Measurements from ENCODE around the gene SLC50A1. TPM values are rescaled to one million over a fixed set of nuclear protein-coding genes. Genes with fewer than 3 reads are reported as not detected.

SLC50A1 gene
- total RNA-seq, 1 experiment from 2014 or later: 24.9 TPM

DNA sequence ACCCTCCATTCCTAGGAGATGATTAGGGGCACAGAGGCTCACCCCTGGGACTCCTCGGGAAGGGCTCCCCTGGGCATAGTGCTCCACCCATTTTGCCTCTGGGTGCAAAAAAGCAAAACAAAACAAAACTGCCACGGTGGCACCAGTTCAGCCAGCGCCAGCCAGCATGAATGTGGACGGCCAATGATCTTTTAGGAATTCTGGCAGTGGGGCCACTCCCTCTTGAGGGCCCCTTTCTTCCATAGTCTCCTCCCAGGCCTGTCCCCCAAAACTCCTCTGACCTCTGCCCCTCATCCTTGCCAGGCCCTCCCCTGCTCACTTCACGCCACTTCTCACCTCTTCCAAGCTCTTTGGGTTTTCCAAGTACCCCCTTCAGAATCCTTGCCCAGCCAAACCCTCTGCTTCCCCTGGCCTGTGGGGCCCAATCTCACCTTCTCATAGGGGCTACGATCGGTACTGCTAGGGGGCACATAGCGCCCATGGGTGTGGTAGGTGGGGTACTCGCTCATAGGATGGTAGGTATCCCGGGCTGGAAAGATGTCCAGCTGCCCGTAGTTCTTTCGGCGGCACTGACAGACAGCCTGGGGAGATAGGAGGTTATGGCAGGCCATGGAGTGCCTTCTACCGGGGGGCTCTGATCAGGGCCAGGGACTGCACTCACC lies 51.3 kb downstream of the SLC50A1 start:
- H4K91ac ChIP-seq (ENCODE audit: insufficient read length, low read depth, low read length): no peak overlapping the region
- H4K8ac ChIP-seq (replicated peaks; ENCODE audit: insufficient read length, low read depth, low read length): no peak overlapping the region
- peak overlapping the region; percentile 17 to 76 (median 32); a peak in 4 of 7 replicates for H3K27ac Mint-ChIP-seq
- H3K23ac ChIP-seq (ENCODE audit: insufficient read length, low read depth, low read length): no peak overlapping the region
- peaks cover 0 to 2% of the 10 kb centered on the region in 2 experiments; a peak in 1 of 5 replicates for H3K9me3 Mint-ChIP-seq
- H3T11ph ChIP-seq (ENCODE audit: low read length): no peak overlapping the region
- H3K4ac ChIP-seq (ENCODE audit: low read depth, low read length): no peak overlapping the region
- no peak overlapping the region for H2BK12ac ChIP-seq (ENCODE audit: insufficient read length, low read depth, low read length)
- no peak for DNase-seq
- H3K56ac ChIP-seq (ENCODE audit: insufficient read length, low read depth, low read length): no peak overlapping the region
- peaks cover 7 to 25% (median 21%) of the 10 kb centered on the region in 3 experiments; a peak in 6 of 7 replicates for H3K36me3 Mint-ChIP-seq (ENCODE audit: insufficient read depth in 1 of 3, low read depth in 3 of 3)
- H3K79me1 ChIP-seq (ENCODE audit: insufficient read depth, low read depth, low read length, poor library complexity, severe bottlenecking): no peaks in the 10 kb centered on the region
- no peaks in the 10 kb centered on the region for H3K27me3 ChIP-seq (ENCODE audit: insufficient read depth, low read length)
- no peak overlapping the region for H3K14ac ChIP-seq (ENCODE audit: insufficient read depth, low read length)
- no peak overlapping the region for H2AK5ac ChIP-seq (ENCODE audit: insufficient read length, low read length)
- H2BK120ac ChIP-seq (ENCODE audit: low read depth, low read length, poor library complexity, severe bottlenecking): no peak overlapping the region
- H2AFZ ChIP-seq (ENCODE audit: low read length): no peak overlapping the region
- H3K27me3 Mint-ChIP-seq (ENCODE audit: low read depth): peaks cover 1% of the 10 kb centered on the region; the same call in 1 of the 2 replicates
- H3K79me2 ChIP-seq (ENCODE audit: insufficient read depth, low read length): no peaks in the 10 kb centered on the region
- no peak overlapping the region for H3K27ac ChIP-seq (ENCODE audit: insufficient read length, low read depth, low read length)
- H2BK5ac ChIP-seq (ENCODE audit: insufficient read length, low read length): no peak overlapping the region
- H3K4me1 Mint-ChIP-seq: peaks cover 17 to 33% of the 10 kb centered on the region in 2 experiments
- no peak overlapping the region for H2BK15ac ChIP-seq (ENCODE audit: low read depth, low read length)
- peaks cover 3% of the 10 kb centered on the region for H3K4me1 ChIP-seq (ENCODE audit: insufficient read depth, low read length)
- H3K9ac ChIP-seq (ENCODE audit: extremely low read depth, insufficient read length, low read length): no peak overlapping the region
- no CpG with 5 or more reads among the region's 14 CpGs for WGBS (ENCODE audit: extremely low coverage, insufficient read length, low lambda C conversion rate)
- H3K9me3 ChIP-seq (ENCODE audit: control insufficient read depth, low read depth, low read length): no peaks in the 10 kb centered on the region
- no peak overlapping the region for H2BK20ac ChIP-seq (ENCODE audit: low read depth, low read length, poor library complexity, severe bottlenecking)
- H3K4me2 ChIP-seq (ENCODE audit: insufficient read depth, insufficient read length, low read length): no peak overlapping the region
- H4K20me1 ChIP-seq (ENCODE audit: control insufficient read depth, insufficient read depth, insufficient read length): no peaks in the 10 kb centered on the region
- H3K23me2 ChIP-seq (ENCODE audit: insufficient read length, low read depth, low read length, poor library complexity, severe bottlenecking): no peaks in the 10 kb centered on the region
- H3K4me3 Mint-ChIP-seq: peak overlapping the region in 1 of 2 experiments; percentile 43; a peak in 2 of 5 replicates
- H4K5ac ChIP-seq (ENCODE audit: insufficient read length, low read depth, low read length): no peak overlapping the region
- H3K18ac ChIP-seq (ENCODE audit: insufficient read length, low read depth, low read length): no peak overlapping the region
- TF ChIP-seq, protein P1, sequence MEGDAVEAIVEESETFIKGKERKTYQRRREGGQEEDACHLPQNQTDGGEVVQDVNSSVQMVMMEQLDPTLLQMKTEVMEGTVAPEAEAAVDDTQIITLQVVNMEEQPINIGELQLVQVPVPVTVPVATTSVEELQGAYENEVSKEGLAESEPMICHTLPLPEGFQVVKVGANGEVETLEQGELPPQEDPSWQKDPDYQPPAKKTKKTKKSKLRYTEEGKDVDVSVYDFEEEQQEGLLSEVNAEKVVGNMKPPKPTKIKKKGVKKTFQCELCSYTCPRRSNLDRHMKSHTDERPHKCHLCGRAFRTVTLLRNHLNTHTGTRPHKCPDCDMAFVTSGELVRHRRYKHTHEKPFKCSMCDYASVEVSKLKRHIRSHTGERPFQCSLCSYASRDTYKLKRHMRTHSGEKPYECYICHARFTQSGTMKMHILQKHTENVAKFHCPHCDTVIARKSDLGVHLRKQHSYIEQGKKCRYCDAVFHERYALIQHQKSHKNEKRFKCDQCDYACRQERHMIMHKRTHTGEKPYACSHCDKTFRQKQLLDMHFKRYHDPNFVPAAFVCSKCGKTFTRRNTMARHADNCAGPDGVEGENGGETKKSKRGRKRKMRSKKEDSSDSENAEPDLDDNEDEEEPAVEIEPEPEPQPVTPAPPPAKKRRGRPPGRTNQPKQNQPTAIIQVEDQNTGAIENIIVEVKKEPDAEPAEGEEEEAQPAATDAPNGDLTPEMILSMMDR (conservative IDR thresholded peaks at IDR 0.05): no peak
